HepG2 (cell line): ENCODE data around the gene ANK3.

Experiments
- CBFB ChIP-seq: sonication (generic); formaldehyde crosslinking; IDR thresholded peaks from 2 replicates; pipeline ENCODE4 v1.4.0; 2020; ENCODE audit warnings: missing genetic modification reagents
- EHMT2 ChIP-seq: fragments of 200-600 bp; sonication (generic); IDR thresholded peaks from 2 replicates; pipeline ENCODE4 v1.7.0; 2017; ENCODE audit warnings: antibody characterized with exemption, low read depth, low read length, borderline replicate concordance
- ETV6 ChIP-seq: sonication (generic); formaldehyde crosslinking; conservative IDR thresholded peaks from 2 replicates; pipeline ENCODE4 v1.4.0; 2020; ENCODE audit warnings: missing genetic modification reagents
- HDAC1 ChIP-seq: sonication (generic); formaldehyde crosslinking; IDR thresholded peaks from 2 replicates; pipeline ENCODE4 v1.5.1; 2020; ENCODE audit warnings: mild to moderate bottlenecking, missing genetic modification reagents
- MAZ ChIP-seq, 2 experiments: sonication (generic) in 1 of 2; formaldehyde crosslinking in 1 of 2; IDR thresholded peaks; 2 replicates each; pipeline versions ENCODE4 v1.5.0 to v1.6.1; 2012 to 2020; ENCODE audit warnings: low read depth in 2 of 2, mild to moderate bottlenecking in 2 of 2, borderline replicate concordance in 1 of 2, improper control_type of control experiment in 1 of 2, low read length in 1 of 2, missing genetic modification reagents in 1 of 2, moderate library complexity in 1 of 2
- NCOA1 ChIP-seq: sonication (generic); formaldehyde crosslinking; IDR thresholded peaks from 2 replicates; pipeline ENCODE4 v1.9.0; 2021; ENCODE audit warnings: missing genetic modification reagents
- POLR2AphosphoS2 ChIP-seq: IDR thresholded peaks from 2 replicates; pipeline ENCODE4 v1.6.1; 2011; ENCODE audit warnings: low read depth, low read length, improper control_type of control experiment
- RFX5 ChIP-seq: IDR thresholded peaks from 2 replicates; pipeline ENCODE4 v1.6.1; 2011; ENCODE audit warnings: low read depth, low read length, improper control_type of control experiment
- TMF1 ChIP-seq: sonication (generic); formaldehyde crosslinking; IDR thresholded peaks from 2 replicates; pipeline ENCODE4 v1.8.1; 2022; ENCODE audit warnings: low read depth, missing genetic modification reagents
- ZHX1 ChIP-seq: sonication (generic); formaldehyde crosslinking; IDR thresholded peaks from 2 replicates; pipeline ENCODE4 v1.8.1; 2022; ENCODE audit warnings: low read depth, mild to moderate bottlenecking, missing genetic modification reagents
- ZIK1 ChIP-seq: sonication (generic); formaldehyde crosslinking; IDR thresholded peaks from 2 replicates; pipeline ENCODE4 v1.5.0; 2020; ENCODE audit warnings: mild to moderate bottlenecking, low read depth, missing genetic modification reagents, borderline replicate concordance

GRCh38 chr10:60267802-60268201 lies 121.9 kb downstream of the ANK3 start:
- TF ChIP-seq ETV6 (CRISPR knock-in tag) (no peak), TMF1 (no peak), HDAC1 (CRISPR knock-in tag) (no peak), RFX5 (no peak), MAZ (IDR thresholded peaks at IDR 0.05; ENCODE audit: borderline replicate concordance, low read depth, low read length) (no peak), MAZ (CRISPR knock-in tag; IDR thresholded peaks at IDR 0.05; ENCODE audit: low read depth) (no peak), ZHX1 (CRISPR knock-in tag) (no peak), ZIK1 (CRISPR knock-in tag) (no peak), NCOA1 (CRISPR knock-in tag) (no peak), POLR2AphosphoS2 (no peak), CBFB (no peak), EHMT2 (no peak)
